Loucy (cell line): Measurements from ENCODE around the gene ATE1.

Source experiments
- H2AFZ ChIP-seq: fragments of 200-600 bp; sonication (generic); 2 replicates; pipeline ENCODE4 v1.6.0; 2016; ENCODE audit warnings: antibody characterized with exemption, mild to moderate bottlenecking, low read length, moderate library complexity
- H3F3A ChIP-seq: fragments of 200-600 bp; 2 replicates; pipeline ENCODE4 v1.6.0; 2016; ENCODE audit warnings: antibody characterized with exemption, low read depth, mild to moderate bottlenecking
- H3K27me3 ChIP-seq: fragments of 200-600 bp; sonication (generic); 2 replicates; pipeline ENCODE4 v1.6.1; 2014; ENCODE audit warnings: low read length, mild to moderate bottlenecking; ENCODE audit not compliant: insufficient read depth, poor library complexity, severe bottlenecking
- H3K36me3 ChIP-seq: fragments of 200-600 bp; sonication (generic); 2 replicates; pipeline ENCODE4 v1.6.1; 2016; ENCODE audit warnings: low read length; ENCODE audit not compliant: insufficient read depth
- H3K4me1 ChIP-seq: fragments of 200-600 bp; sonication (generic); 2 replicates; pipeline ENCODE4 v1.5.1; 2014; ENCODE audit warnings: low read length, mild to moderate bottlenecking; ENCODE audit not compliant: insufficient read depth, poor library complexity, severe bottlenecking
- H3K4me2 ChIP-seq: fragments of 200-600 bp; sonication (generic); 2 replicates; pipeline ENCODE4 v1.6.0; 2014; ENCODE audit warnings: antibody characterized with exemption, low read length, low read depth, mild to moderate bottlenecking; ENCODE audit not compliant: poor library complexity, severe bottlenecking
- H3K4me3 ChIP-seq: fragments of 200-600 bp; sonication (generic); 2 replicates; pipeline ENCODE4 v1.5.1; 2014; ENCODE audit warnings: low read length, mild to moderate bottlenecking, mixed read lengths; ENCODE audit not compliant: poor library complexity, severe bottlenecking
- H3K79me2 ChIP-seq: fragments of 200-600 bp; sonication (generic); 2 replicates; pipeline ENCODE4 v1.6.1; 2014; ENCODE audit warnings: low read length; ENCODE audit not compliant: insufficient read depth
- H3K9ac ChIP-seq: fragments of 200-600 bp; sonication (generic); 2 replicates; pipeline ENCODE4 v1.6.0; 2014; ENCODE audit warnings: mild to moderate bottlenecking, low read depth, low read length, moderate library complexity; ENCODE audit not compliant: poor library complexity, severe bottlenecking
- H3K9me2 ChIP-seq: fragments of 200-600 bp; sonication (generic); replicated peaks from 2 replicates; pipeline ENCODE4 v1.6.1; 2016; ENCODE audit warnings: low read depth, low read length, mixed read lengths
- H3K9me3 ChIP-seq: fragments of 200-600 bp; sonication (generic); 2 replicates; pipeline ENCODE4 v1.6.1; 2014; ENCODE audit warnings: mild to moderate bottlenecking, antibody characterized with exemption, low read length, low read depth; ENCODE audit not compliant: insufficient read depth
- H4K20me1 ChIP-seq: fragments of 200-600 bp; sonication (generic); 2 replicates; pipeline ENCODE4 v1.6.0; 2014; ENCODE audit warnings: antibody characterized with exemption, low read length, mild to moderate bottlenecking; ENCODE audit not compliant: insufficient read depth, poor library complexity, severe bottlenecking
- EZH2phosphoT487 ChIP-seq: fragments of 200-600 bp; IDR thresholded peaks from 2 replicates; pipeline ENCODE4 v1.6.1; 2018; ENCODE audit warnings: antibody characterized with exemption, mild to moderate bottlenecking, moderate library complexity, borderline replicate concordance
- TF ChIP-seq, protein P1 (sequence below): fragments of 200-600 bp; sonication (generic); conservative IDR thresholded peaks from 2 replicates; pipeline ENCODE4 v1.5.1; 2014; ENCODE audit warnings: mild to moderate bottlenecking, antibody characterized with exemption, low read length

Gene ATE1

DNA sequence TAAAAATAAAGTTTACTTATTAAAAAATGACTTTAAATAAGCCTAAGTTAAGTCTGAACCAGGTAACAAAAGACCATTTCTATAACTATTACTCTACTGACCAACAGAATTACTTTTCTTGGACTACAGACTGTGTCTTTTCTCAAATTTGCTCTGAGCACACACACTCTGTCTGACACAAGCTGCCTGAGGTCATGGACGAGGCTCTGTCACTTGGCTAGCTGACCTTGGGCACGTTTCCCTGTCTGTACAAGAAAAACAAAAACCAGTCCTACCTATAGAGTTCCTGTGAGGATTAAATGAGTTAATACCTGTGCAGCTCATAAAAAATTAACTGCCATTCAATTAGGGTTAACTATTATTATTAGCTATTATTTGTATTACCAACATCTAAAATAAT is 22.9 kb downstream of the ATE1 start:
- TF ChIP-seq, protein P1, sequence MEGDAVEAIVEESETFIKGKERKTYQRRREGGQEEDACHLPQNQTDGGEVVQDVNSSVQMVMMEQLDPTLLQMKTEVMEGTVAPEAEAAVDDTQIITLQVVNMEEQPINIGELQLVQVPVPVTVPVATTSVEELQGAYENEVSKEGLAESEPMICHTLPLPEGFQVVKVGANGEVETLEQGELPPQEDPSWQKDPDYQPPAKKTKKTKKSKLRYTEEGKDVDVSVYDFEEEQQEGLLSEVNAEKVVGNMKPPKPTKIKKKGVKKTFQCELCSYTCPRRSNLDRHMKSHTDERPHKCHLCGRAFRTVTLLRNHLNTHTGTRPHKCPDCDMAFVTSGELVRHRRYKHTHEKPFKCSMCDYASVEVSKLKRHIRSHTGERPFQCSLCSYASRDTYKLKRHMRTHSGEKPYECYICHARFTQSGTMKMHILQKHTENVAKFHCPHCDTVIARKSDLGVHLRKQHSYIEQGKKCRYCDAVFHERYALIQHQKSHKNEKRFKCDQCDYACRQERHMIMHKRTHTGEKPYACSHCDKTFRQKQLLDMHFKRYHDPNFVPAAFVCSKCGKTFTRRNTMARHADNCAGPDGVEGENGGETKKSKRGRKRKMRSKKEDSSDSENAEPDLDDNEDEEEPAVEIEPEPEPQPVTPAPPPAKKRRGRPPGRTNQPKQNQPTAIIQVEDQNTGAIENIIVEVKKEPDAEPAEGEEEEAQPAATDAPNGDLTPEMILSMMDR: no peak
- TF ChIP-seq EZH2phosphoT487: no peak
- peaks cover 3% of the 10 kb centered on the region for H3K36me3 ChIP-seq

DNA sequence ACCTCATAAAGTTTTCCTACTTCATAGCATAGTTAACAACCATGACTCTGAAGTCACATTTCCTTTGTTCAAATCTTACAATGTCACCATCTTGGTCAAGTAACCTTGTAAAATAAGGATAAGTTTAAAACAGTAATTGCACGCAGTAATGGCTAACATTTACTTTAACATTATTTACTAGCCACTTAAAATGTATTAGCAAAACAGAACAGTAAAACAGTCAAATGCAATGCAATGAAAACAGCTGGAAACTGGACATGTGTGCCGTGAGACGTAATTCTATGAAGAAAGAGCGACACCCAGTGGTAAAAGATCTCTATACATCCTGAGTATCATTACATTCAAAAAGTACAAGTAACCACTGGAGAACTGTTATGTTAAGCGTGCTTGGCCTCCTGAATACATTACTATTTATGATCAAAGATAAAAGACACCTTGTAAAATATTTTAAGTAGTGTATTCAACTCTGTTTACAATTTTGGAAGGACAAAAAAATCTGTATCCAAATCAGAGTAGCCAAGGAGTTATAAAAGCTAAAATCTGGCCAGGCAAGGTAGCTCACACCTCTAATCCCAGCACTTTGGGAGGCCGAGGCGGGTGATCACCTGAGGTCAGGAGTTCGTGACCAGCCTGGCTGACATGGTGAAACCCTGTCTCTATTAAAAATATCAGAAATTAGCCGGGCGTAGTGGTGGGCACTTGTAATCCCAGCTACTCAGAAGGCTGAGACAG is 27.2 kb downstream of the ATE1 start:
- H3F3A ChIP-seq: no peaks in the 10 kb centered on the region
- no peaks in the 10 kb centered on the region for H3K4me1 ChIP-seq
- peaks cover 9% of the 10 kb centered on the region for H3K36me3 ChIP-seq
- no peak overlapping the region for H3K4me3 ChIP-seq
- H3K27me3 ChIP-seq: no peaks in the 10 kb centered on the region
- no peak overlapping the region for H2AFZ ChIP-seq
- no peak overlapping the region for H3K4me2 ChIP-seq
- no peaks in the 10 kb centered on the region for H3K79me2 ChIP-seq
- no peaks in the 10 kb centered on the region for H4K20me1 ChIP-seq
- no peak overlapping the region for H3K9ac ChIP-seq
- H3K9me2 ChIP-seq: no peaks in the 10 kb centered on the region
- H3K9me3 ChIP-seq: no peaks in the 10 kb centered on the region
- TF ChIP-seq, protein P1: peak; percentile 82
- no peak for TF ChIP-seq EZH2phosphoT487

More for the DNA sequence above, 22.9 kb downstream of the ATE1 start:
- Histone ChIP-seq H3K9ac (no peak overlapping the region), H3K4me2 (no peak overlapping the region), H4K20me1 (no peaks in the 10 kb centered on the region), H2AFZ (no peak overlapping the region), H3F3A (no peaks in the 10 kb centered on the region), H3K9me3 (no peaks in the 10 kb centered on the region), H3K9me2 (no peaks in the 10 kb centered on the region), H3K4me3 (no peak overlapping the region), H3K79me2 (no peaks in the 10 kb centered on the region), H3K4me1 (no peaks in the 10 kb centered on the region), H3K27me3 (no peaks in the 10 kb centered on the region)

DNA sequence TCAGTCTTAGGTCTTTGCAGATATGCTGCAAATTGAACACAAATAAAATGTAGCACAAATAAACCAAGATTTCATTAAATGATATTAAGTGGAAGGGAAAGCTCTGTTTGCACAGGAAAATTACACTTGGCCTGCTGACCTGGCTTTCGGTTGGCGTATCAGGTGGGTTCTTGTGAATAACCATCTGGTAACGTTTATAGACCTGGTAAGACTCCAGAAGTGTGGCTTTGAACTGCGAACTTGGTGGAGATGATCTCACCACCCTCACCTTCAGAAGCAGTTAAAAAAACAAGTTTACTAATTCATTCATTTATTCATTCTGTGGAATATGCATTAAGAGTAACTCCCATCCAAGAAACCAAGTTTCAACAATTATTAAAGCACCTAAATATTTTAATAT is 28.1 kb downstream of the ATE1 start:
- Histone ChIP-seq H3F3A (no peaks in the 10 kb centered on the region), H4K20me1 (no peaks in the 10 kb centered on the region), H3K9ac (no peak overlapping the region), H3K4me1 (no peaks in the 10 kb centered on the region), H3K27me3 (no peaks in the 10 kb centered on the region), H3K4me3 (no peak overlapping the region), H3K9me2 (no peaks in the 10 kb centered on the region), H3K4me2 (no peak overlapping the region), H3K79me2 (no peaks in the 10 kb centered on the region), H2AFZ (no peak overlapping the region), H3K9me3 (no peaks in the 10 kb centered on the region), H3K36me3 (peaks cover 9% of the 10 kb centered on the region)
- TF ChIP-seq EZH2phosphoT487: no peak

GRCh38 chr10:121891103-121891502 is 36.7 kb downstream of the ATE1 start:
- no peak overlapping the region for H3K4me3 ChIP-seq
- TF ChIP-seq, protein P1: no peak
- no peak for TF ChIP-seq EZH2phosphoT487
- H4K20me1 ChIP-seq: no peaks in the 10 kb centered on the region
- H3K79me2 ChIP-seq: no peaks in the 10 kb centered on the region
- no peak overlapping the region for H3K9ac ChIP-seq
- no peaks in the 10 kb centered on the region for H3K4me1 ChIP-seq
- H3K9me3 ChIP-seq: no peaks in the 10 kb centered on the region
- no peaks in the 10 kb centered on the region for H3F3A ChIP-seq
- no peaks in the 10 kb centered on the region for H3K9me2 ChIP-seq
- H2AFZ ChIP-seq: no peak overlapping the region
- H3K36me3 ChIP-seq: peaks cover 4% of the 10 kb centered on the region; the same call in 1 of the 2 replicates
- no peaks in the 10 kb centered on the region for H3K27me3 ChIP-seq
- no peak overlapping the region for H3K4me2 ChIP-seq
